HG03520 (cell line): ENCODE results near the gene LURAP1L.

Source experiments
- ATAC-seq: cut with Tn5 transposase; IDR thresholded peaks from one replicate; pipeline ENCODE4 v1.9.1; 2021; ENCODE audit warnings: mild to moderate bottlenecking, moderate library complexity; ENCODE audit not compliant: unreplicated experiment

The LURAP1L gene, protein sequence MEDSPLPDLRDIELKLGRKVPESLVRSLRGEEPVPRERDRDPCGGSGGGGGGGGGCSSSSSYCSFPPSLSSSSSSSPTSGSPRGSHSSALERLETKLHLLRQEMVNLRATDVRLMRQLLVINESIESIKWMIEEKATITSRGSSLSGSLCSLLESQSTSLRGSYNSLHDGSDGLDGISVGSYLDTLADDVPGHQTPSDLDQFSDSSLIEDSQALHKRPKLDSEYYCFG

DNA sequence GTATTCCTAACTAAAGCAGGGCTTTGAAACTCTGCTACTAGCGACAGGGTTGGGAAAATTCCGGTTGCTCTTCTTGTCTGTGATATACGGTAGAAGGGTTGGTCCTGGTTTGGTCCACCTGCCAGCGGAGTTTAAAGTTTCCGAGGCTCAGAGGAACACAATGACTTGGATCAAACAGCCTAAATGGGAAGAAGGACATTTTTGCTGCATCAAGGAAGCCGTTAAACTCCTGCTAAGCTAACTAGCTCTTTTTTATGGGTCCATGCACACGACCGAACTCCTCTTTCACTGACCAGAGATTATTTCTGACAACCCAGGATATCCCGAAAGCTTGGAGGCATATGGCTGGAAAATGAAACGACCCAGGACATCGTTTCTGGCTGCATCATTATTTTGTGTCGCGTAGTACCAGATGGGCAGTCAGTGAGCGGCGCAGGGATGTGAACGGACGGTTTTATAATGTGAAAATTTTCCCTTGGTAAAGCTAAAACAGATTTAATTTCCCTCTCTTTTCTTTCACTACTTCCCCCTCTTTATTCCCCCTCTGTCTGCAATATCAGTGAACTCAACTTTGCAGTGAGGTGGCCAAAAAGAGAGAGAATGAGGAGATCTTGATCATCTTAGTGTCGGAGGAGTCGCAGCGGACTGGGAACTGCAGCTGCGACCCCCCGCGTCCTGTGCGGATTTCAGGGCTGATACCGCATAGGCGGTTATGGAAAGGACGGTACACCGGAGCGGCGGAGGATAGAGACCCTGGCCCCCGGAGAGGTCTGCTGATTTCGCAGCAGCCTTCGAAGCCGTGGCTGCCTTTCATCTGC, at the start of gene LURAP1L:
Gene LURAP1L (plus strand): TSS at position 160 of the 818 bp plus-strand sequence. CDS start 696 bp downstream, outside the sequence.
- no peak for ATAC-seq

DNA sequence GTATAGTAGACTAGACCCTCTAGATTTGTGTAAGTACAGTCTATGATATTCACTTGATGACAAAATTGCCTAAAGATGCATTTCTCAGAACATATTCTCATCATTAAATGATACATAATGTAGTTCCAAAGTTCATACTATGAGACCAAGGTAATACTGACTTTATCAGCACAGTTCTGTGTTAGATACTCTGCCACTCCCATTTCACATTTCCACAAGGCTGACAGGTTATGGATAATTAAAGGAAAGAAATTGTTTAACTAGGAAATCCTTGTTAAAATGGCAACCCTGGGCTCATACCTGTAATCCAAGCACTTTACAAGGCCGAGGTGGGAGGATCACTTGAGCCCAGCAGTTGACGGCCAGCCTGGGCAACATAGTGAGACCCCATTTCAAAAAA, 48.0 kb upstream of the LURAP1L start:
- no peak for ATAC-seq

DNA sequence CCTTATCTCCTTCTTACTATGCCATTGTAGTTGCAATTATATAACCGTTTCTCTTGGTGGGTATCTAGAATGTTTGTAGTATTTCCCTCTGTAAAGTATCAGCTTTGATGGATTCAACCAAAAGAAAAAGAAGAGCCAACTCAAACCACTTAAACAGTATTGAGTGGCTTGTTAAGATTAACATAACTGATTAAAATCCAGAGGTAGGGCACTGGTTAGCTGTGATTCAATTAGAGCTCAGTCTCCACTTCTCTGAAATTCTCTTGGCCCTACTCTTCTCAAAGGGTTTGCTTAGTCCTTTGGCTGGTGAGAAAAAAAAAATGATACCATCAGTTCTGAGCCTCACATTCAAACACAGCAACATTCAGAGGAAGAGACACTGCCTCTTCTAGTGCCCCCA, 44.6 kb upstream of the LURAP1L start:
- ATAC-seq, result no peak

DNA sequence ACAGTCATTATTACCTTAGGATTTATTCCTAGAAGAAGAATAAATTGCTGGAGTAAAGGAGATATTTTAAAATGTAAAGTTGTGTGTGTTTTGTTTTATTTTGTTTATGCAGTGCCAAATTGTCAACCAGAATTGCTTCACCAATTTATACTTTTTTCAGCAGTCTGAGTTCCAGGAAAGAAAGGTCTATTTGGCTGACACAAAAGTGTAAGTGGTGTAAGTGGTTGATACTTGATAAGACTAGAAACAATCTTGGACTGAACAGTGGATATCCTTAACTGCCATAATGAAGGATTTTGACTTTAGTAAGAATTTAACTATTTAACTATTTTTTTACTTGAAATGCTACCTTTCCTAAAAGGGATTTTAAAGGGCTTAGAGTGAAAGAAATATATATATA, 43.9 kb upstream of the LURAP1L start:
- no peak for ATAC-seq

DNA sequence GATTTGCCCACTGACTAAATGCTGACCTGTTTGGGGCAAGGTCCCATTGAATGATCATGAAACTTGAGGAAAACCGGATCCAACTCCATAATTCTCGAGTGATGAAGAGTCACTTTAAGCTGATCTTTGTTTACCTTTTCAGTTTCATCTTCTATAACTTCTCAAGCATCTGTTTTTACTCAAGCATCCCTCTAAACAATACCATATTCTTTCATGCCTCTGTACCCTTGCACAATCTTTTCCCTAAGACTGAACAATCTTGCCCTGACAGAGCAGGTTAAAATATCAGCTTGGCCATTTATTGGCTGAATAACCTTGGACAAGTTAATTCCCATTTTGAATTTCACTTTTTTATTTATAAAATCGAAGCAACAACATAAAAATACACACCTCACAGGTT, 41.8 kb upstream of the LURAP1L start:
- ATAC-seq, result no peak

DNA sequence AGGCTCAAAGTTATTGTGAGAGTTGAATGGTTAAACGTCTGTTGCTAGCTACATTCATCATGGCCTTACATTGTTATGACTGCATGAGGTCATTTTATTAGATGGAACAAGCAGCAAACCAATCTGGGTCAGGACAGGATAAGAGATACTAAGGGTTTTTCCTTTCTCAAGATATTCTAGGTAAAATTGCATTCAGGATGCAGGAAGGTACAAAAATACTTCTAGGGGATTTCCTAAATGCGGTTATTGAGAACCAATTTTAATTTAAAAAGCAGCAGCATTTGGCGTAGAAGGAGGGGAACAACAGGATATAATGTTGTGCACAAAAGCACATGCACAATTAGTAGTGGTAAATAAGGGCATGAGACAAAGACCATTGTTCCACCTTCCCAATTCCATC, 39.2 kb upstream of the LURAP1L start:
- ATAC-seq, result no peak

DNA sequence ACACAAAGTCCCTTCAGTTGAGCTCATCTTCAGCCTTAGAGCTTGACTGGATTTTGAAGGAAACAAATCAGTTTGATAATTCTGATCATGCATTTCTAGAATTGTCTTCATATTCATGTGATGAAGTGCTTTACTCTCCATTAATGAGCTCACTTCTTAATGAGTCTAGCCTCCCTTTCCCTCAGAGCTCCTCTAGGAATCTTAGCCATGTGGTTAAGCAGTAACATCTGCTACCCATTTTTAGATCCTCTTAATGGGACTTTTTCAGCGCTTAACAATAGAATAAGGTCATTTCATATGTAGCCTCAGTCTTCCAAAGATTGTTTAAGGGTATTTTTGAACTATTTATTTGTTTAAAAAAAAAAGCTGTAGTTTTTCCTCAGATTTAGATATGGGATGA, 36.9 kb upstream of the LURAP1L start:
- ATAC-seq, result no peak

DNA sequence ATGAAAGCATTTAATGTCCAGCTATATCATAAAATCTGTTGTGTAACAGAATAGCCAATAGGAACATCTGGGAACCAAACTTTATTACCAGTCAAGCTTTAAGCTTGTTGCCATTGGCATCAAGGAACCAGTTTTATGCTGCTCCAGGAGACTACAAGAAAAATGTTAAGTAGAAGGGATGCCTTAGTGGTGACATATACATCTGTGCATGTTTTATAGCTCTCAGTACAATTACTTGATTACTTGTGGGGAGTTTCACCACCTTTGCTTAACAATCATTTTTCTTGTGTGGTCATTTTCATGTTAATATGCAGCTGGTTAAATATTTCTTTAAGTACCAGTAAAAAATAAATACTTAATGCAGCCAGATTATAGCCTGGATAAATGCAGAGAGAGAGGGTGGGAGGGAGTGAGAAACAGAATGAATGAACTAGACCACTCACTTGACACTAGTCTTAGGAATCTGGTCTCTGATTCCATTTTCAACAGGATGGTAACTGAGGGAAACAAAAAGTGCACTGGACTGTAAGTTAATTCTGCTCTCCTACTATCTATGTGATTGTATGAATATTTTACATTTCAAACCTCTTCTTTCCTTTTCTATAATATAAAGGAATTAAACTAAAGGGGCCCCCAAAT, 35.7 kb upstream of the LURAP1L start:
- ATAC-seq, result no peak

DNA sequence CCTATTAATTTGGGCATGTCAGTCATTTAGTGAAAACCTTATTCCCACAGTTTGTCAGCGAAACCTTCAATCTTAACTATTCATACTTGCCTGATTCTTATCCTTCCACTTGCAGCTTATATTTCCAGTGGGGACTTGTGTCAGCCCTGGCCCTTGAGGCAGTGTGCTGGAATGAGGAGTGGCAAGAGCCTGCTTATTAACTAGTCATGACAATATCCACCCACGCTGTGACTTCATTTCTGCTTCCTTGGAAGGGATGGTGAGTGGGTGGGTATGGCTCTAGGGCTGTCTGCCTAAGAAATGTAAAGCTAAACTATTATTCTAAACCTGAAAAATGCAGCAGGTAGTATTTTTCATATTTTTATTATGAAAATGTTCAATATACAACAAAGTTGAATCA, 34.0 kb upstream of the LURAP1L start:
- ATAC-seq, result no peak

DNA sequence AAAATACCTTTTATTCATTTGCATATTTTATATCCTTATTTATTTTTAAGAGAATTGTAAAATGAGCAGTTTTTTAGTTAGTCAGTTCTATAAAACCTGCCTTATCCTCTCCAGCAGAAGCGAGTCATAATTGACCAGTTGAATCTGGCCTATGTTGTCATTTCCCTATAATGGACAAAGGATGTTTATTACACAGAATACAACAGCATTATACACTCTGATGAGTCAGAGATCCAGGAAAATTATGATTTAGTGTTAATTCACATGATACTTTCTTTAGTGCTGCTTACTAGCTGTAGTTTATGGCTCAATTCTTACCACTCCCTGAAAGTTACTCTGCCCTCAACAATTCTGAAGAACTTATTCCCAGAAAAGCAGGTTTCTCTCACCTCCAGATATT, 26.8 kb upstream of the LURAP1L start:
- ATAC-seq, result no peak

DNA sequence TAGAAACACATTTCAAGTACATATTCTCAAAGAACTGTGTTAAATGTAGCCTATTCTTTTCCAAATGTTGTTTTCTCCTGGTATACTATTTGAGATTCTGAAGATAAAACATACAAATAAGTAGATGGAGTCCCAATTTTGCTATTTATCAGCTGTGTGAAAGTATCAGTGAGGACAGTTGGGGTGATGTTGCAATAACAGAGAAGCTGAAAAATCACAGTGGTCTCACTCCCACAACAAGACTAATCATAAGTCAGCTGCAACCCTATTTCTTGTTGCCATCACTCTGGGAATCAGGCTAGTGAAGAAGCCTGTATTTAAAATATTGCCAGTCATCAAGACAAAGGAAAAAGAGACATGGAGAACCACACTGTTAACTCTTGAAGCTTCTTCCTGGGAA, 25.9 kb upstream of the LURAP1L start:
- ATAC-seq, result no peak

DNA sequence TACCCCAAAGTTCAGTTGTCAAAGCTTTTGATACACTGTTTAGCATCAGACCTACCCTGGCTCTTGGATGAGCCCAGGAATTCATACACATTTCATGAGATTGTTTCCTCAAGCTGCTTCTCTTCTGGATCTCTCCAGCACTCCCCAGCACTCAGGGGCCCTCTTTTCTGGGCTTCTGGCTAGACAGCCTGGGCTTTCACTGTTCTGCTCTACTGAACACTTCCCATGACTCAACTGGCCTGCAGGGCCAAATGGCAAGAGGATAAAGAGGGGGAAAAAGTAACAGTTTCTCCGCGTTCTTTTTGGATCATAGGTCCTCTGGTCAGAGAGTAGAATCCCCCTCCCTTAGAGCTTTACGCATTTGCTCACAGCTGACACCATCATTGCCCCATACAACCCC, 20.9 kb upstream of the LURAP1L start:
- no peak for ATAC-seq

DNA sequence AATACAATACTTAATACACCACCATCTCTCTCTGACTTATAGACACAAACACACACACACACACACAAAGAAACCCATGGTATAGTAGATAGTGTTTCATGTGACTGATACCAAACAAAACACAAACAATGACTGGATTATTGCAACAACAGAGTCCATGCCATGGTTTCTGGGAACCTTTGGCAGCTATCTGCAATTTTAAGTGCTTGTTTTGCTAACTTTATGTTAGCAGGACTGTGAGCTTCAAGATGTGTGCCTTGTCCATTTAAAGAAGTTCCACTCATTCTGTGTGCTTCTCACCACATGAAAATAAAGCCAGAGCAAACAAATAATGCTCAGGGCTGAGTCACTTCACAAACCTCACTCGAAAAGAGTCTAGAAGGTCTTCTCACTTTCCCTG, 15.1 kb upstream of the LURAP1L start:
- ATAC-seq, result no peak

DNA sequence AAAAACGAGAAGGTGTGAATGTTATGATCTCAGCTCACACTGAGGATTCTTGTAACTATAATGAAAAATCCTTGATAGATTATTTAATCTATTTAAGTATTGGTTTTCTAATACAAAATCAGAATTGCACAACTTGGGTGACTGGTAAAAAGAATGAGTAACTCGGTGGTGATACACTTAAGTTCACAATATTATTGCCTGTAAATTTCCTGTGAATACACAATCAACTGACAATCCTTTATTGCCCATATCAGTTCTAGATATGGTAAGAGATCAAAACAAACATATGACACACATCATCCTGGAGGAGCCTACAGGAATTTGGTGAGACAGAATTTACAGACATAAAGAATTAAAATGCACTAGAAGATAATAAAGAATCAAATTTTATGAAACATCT, 14.1 kb upstream of the LURAP1L start:
- ATAC-seq, result no peak

DNA sequence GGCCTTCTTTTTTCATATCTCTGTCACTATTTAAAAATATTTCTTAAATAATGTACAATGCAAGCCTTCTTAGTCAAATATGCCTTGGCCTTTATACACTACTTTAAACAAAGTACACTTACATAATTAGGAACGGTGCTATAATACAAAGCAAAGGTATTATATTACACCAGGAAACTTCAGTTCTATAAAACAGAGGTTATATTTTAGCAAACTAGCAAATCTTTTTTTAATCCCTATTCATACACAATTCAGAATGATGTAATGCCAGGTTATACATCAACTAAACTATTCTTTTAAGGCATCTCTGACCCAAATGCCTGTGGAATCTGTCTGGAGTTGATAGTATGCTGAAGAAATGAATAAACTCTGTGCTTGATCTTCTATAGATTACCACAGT, 10.7 kb upstream of the LURAP1L start:
- no peak for ATAC-seq

DNA sequence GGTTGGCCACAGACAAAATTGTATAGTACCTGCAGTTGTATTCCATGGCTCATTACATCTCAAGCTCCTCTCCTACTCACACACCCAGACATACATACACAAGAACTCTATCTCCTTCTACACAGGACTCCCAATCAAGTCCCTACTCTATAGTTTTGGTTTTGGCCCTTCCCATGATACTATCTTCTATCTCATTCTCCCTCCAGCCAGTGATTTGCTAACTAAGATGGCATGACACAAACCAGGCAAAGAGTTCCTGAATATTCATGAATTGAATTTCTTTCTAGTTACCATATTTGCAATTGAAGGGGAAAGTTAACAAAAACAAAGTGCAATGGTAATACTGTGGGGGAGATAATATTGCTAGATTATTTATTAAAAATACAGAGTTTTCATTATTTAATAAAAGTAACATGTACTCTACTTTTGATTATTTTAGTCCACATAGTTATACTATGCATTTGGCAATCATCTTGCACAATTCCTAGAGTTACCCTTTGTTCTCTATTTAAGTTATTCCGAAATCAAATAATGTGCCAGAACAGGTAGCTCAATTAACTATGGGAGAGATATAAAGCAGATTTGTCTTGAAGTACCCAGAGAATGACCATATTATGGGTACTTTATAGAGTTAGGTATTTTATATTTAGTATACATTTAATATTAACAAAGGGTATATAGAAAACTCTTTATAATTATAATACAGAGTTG, 9.6 kb upstream of the LURAP1L start:
- no peak for ATAC-seq

DNA sequence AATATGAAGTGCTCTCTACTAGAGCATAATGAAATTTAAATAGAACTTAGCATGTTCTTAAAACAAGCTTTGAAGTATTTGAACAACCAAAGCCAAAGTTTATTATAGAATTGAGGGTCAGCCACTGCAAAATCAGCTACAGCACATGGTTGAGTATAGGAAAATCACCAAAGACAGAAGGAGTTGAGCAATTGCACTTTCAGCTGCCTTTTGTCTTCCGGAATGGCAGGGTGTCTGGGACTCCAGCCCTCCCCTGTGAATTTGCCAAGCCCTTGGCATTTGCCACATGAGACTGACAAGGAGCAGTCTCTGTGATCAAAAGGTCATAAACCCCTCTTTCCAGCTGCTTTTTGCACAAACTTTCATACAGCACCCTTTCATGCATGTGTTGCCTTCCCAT, 8.5 kb upstream of the LURAP1L start:
- ATAC-seq, result no peak

DNA sequence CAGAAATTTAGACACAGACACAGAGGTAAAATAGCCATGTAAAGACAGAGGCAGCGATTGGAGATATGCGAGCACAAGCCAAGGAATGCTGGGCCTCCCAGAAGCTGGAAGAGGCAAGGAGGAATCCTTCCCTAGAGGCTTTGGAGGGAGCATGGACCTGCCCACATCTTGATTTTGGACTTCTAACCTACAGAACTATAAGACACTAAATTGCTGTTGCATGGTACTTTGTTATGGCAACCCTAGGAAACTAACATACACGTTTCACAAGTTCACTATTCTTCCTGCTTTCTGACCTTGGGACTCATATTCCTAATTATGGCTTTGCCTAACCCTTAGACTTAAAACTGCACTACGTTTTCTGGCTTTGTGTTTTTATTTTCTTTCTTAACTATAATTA, 4.6 kb upstream of the LURAP1L start:
- no peak for ATAC-seq

DNA sequence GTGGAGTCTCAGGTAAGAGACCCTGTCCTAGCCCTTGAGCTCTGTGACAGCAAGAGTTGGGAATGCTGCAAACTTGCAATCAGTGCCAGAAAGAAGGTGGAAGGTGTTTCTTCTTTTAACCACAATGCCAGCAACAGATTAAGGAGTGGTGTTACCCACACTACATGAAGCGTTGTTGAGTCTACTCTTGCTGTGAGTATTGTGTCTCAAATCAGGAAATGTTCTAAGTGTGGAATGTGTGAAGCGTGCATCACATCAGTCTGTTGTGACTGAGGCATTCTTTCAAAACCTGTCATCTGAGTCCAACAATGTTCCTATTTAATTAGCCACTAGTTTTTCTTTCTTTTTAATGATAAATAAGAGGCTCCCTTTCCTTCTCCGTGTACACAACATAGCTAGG, 2.9 kb upstream of the LURAP1L start:
- ATAC-seq, result no peak

DNA sequence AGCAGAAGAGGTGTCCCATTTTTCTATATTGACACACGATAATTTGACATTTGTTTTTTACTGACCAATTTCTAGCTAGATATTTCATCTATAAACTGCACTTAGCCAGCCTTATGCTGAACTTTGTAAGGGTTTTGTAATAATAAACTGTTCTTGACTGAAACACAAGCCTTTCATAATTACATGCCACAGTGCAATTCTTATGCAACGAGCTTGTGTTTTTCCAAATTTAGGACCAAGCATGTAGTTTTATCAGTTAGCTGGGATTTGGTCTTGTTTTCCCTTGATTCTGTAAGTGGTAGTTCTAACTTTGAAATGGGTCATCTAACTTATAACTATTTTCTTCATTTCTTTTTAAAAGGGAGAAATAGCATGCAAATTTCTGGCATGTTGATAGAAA, 1.3 kb upstream of the LURAP1L start:
- ATAC-seq, result no peak

DNA sequence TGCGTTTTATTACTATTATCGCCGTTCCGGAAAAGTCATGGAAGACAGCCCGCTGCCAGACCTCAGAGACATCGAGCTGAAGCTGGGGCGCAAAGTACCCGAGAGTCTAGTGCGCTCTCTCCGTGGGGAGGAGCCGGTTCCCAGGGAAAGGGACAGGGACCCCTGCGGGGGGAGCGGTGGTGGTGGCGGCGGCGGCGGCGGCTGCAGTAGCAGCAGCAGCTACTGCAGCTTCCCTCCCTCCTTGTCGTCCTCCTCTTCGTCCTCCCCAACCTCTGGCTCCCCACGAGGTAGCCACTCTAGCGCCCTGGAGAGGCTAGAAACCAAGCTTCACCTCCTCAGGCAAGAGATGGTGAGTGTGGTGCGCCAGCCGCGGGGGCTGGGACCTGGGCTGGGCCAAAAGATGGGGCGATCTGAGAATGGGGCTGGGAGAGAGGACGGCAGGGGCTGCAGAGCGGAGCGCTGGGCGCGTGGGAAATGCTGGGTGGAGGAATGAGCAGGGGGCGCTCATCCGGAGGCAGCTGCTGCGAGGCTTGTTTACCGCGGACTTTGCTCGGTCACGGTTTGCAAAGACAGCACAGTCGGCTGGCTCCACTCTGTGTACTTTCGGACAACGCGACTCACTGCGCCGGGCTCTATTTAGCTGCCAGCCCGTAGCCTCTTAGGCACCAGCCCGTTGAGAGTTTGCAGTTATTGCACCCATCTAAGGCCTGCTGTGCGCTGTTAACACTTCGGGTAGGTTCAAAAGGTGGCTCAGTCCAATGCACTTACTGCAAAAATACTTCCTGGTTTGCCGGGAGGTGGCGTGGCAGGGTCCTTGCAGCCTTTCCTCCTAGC, 1.1 kb downstream of the LURAP1L start:
- ATAC-seq, result no peak
